ENCODE results near the gene RRP9. TPM values are rescaled to one million over a fixed set of nuclear protein-coding genes. Genes with fewer than 3 reads are reported as not detected.

RRP9 gene
- total and polyA plus RNA-seq, 10 of the 15 experiments (the other 5 are each of a cell fraction or from before 2014, with no cell fraction given) = 4.7 to 91.5 (median 41.7) TPM

DNA sequence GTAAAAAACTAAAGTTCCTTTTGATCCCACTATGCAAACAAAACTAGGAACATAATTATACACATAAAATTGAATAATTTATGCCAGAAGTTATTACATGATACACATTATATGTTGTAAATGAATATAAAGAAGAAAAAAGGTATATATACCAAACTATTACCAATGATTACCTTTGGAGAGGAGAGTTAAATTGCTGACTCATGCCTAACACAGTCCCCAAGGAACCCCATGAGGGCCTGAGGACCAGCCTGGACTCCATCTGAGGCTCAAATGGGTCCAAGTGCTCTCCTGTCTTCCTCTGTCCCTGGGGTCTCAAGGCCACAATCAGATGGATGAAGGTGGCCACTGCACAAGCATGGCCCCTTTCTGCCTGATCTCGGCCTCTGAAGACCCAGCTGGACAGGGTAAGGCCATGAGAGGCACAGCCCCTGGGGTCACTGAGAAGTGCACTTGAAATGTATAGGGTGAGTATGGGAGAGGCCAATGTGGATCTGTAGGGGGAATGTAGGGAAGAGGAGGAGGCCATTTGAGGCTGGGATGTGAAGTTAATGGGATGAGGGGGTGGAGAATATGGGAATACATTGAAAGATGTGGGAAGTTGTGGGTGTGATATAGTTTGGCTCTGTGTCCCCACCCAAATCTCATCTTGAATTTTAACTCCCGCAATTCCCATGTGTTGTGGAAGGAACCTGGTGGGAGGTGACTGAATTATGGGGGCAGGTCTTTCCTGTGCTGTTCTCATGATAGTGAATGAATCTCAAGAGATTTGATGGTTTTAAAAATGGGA is 37.5 kb downstream of the RRP9 start:
- no peak for FAIRE-seq
- Histone ChIP-seq H3K27me3 (replicated peaks in 1 of 2; ENCODE audit: control insufficient read depth in 2 of 2, insufficient read depth in 2 of 2, low read length in 1 of 2) (0 out of 4 replicates have a peak, but pooled peaks cover 0 to 1% of the 10 kb centered on the region in 2 experiments), H2AFZ (ENCODE audit: control insufficient read depth, low read depth, low read length) (no peak overlapping the region), H3K27ac (ENCODE audit: control insufficient read depth, insufficient read depth) (no peak overlapping the region), H3K36me3 (ENCODE audit: control insufficient read depth in 2 of 2, insufficient read depth in 2 of 2, low read length in 1 of 2) (no peaks in the 10 kb centered on the region), H3K4me1 (ENCODE audit: control insufficient read depth, insufficient read depth, low read length) (no peaks in the 10 kb centered on the region), H3K4me3 (no peak overlapping the region), H3K79me2 (ENCODE audit: control insufficient read depth, insufficient read depth, low read length) (no peaks in the 10 kb centered on the region), H3K4me2 (ENCODE audit: control insufficient read depth, insufficient read depth) (no peak overlapping the region), H3K9me3 (replicated peaks; ENCODE audit: control insufficient read depth, insufficient read depth, low read length) (peaks cover 3% of the 10 kb centered on the region; the same call in 2 of the 3 replicates), H4K20me1 (ENCODE audit: control insufficient read depth, insufficient read depth) (no peaks in the 10 kb centered on the region), H3K9ac (ENCODE audit: control insufficient read depth, insufficient read depth, low read length) (no peak overlapping the region)
- SMC1A ChIA-PET (ENCODE audit: uncharacterized antibody, unreplicated experiment) = no interaction called here
- no peak for DNase-seq (ENCODE audit: low read depth, low spot score)
- ATAC-seq = no peak
- POLR2A ChIA-PET = no interaction called here
- CTCF ChIA-PET = no interaction called here
- in situ Hi-C loops (cut with MboI) (no loop called here), intact Hi-C loops (cut with micrococcal nuclease; ENCODE audit: unreplicated experiment) (no loop called here)
- RAD21 ChIA-PET (ENCODE audit: unreplicated experiment) = no interaction called here
- TF ChIP-seq, protein P1, sequence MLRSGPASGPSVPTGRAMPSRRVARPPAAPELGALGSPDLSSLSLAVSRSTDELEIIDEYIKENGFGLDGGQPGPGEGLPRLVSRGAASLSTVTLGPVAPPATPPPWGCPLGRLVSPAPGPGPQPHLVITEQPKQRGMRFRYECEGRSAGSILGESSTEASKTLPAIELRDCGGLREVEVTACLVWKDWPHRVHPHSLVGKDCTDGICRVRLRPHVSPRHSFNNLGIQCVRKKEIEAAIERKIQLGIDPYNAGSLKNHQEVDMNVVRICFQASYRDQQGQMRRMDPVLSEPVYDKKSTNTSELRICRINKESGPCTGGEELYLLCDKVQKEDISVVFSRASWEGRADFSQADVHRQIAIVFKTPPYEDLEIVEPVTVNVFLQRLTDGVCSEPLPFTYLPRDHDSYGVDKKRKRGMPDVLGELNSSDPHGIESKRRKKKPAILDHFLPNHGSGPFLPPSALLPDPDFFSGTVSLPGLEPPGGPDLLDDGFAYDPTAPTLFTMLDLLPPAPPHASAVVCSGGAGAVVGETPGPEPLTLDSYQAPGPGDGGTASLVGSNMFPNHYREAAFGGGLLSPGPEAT (IDR thresholded peaks at IDR 0.05; ENCODE audit: low read depth) = no peak
- TF ChIP-seq PAX8 (IDR thresholded peaks at IDR 0.05) (no peak), SRF (IDR thresholded peaks at IDR 0.05; ENCODE audit: low read depth in 2 of 2, low read length in 2 of 2) (no peak), MYB (IDR thresholded peaks at IDR 0.05; ENCODE audit: borderline replicate concordance, low read depth, low read length) (no peak), STAT3 (IDR thresholded peaks at IDR 0.05; ENCODE audit: low read depth, low read length) (no peak), ASH2L (IDR thresholded peaks at IDR 0.05; ENCODE audit: borderline replicate concordance, low read depth) (no peak), SMC3 (IDR thresholded peaks at IDR 0.05; ENCODE audit: borderline replicate concordance, low read length) (no peak), MEF2B (IDR thresholded peaks at IDR 0.05; ENCODE audit: partially characterized antibody, poor library complexity, severe bottlenecking) (no peak), CBX5 (IDR thresholded peaks at IDR 0.05; ENCODE audit: low read depth) (no peak), POLR2AphosphoS2 (IDR thresholded peaks at IDR 0.05; ENCODE audit: low read depth, low read length) (no peak), POLR2AphosphoS5 (IDR thresholded peaks at IDR 0.05; ENCODE audit: low read length) (no peak), CHD1 (IDR thresholded peaks at IDR 0.05; ENCODE audit: low read depth, low read length) (no peak), RFX5 (IDR thresholded peaks at IDR 0.05; ENCODE audit: low read depth, low read length) (no peak), TARDBP (IDR thresholded peaks at IDR 0.05; ENCODE audit: borderline replicate concordance) (no peak), POU2F2 (IDR thresholded peaks at IDR 0.05; ENCODE audit: borderline replicate concordance, low read depth, low read length) (no peak), BACH1 (IDR thresholded peaks at IDR 0.05; ENCODE audit: borderline replicate concordance) (no peak)
- TF ChIP-seq, protein P2, sequence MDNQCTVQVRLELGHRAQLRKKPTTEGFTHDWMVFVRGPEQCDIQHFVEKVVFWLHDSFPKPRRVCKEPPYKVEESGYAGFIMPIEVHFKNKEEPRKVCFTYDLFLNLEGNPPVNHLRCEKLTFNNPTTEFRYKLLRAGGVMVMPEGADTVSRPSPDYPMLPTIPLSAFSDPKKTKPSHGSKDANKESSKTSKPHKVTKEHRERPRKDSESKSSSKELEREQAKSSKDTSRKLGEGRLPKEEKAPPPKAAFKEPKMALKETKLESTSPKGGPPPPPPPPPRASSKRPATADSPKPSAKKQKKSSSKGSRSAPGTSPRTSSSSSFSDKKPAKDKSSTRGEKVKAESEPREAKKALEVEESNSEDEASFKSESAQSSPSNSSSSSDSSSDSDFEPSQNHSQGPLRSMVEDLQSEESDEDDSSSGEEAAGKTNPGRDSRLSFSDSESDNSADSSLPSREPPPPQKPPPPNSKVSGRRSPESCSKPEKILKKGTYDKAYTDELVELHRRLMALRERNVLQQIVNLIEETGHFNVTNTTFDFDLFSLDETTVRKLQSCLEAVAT (IDR thresholded peaks at IDR 0.05) = no peak
- TF ChIP-seq, protein P3, sequence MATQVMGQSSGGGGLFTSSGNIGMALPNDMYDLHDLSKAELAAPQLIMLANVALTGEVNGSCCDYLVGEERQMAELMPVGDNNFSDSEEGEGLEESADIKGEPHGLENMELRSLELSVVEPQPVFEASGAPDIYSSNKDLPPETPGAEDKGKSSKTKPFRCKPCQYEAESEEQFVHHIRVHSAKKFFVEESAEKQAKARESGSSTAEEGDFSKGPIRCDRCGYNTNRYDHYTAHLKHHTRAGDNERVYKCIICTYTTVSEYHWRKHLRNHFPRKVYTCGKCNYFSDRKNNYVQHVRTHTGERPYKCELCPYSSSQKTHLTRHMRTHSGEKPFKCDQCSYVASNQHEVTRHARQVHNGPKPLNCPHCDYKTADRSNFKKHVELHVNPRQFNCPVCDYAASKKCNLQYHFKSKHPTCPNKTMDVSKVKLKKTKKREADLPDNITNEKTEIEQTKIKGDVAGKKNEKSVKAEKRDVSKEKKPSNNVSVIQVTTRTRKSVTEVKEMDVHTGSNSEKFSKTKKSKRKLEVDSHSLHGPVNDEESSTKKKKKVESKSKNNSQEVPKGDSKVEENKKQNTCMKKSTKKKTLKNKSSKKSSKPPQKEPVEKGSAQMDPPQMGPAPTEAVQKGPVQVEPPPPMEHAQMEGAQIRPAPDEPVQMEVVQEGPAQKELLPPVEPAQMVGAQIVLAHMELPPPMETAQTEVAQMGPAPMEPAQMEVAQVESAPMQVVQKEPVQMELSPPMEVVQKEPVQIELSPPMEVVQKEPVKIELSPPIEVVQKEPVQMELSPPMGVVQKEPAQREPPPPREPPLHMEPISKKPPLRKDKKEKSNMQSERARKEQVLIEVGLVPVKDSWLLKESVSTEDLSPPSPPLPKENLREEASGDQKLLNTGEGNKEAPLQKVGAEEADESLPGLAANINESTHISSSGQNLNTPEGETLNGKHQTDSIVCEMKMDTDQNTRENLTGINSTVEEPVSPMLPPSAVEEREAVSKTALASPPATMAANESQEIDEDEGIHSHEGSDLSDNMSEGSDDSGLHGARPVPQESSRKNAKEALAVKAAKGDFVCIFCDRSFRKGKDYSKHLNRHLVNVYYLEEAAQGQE (IDR thresholded peaks at IDR 0.05; ENCODE audit: low read depth, low read length) = no peak
- WGBS (ENCODE audit: insufficient coverage, insufficient replicate concordance, low lambda C conversion rate, missing lambda C conversion rate) = 3% methylated on average over 2 of the region's 2 CpGs
- no TSS peak for BruUV-seq (replicated peaks)
